Ishikawa (cell line): Measurements from ENCODE around the gene HDGFL1.

Experiments
- CREB1 ChIP-seq: IDR thresholded peaks from 2 replicates; pipeline ENCODE4 v1.6.1; 2012; ENCODE audit warnings: low read depth
- RAD21 ChIP-seq: IDR thresholded peaks from 2 replicates; pipeline ENCODE4 v1.6.1; 2012; ENCODE audit warnings: low read depth
- TAF1 ChIP-seq: IDR thresholded peaks from 2 replicates; pipeline ENCODE4 v1.6.1; 2012; ENCODE audit warnings: low read depth, mild to moderate bottlenecking
- YY1 ChIP-seq: IDR thresholded peaks from 2 replicates; pipeline ENCODE4 v1.6.1; 2012; ENCODE audit warnings: low read depth
- ZBTB7A ChIP-seq: IDR thresholded peaks from 2 replicates; pipeline ENCODE4 v1.6.1; 2012; ENCODE audit warnings: low read depth
- TF ChIP-seq, protein P1 (sequence below): IDR thresholded peaks from 2 replicates; pipeline ENCODE4 v1.6.1; 2012; ENCODE audit warnings: low read depth, mild to moderate bottlenecking

DNA sequence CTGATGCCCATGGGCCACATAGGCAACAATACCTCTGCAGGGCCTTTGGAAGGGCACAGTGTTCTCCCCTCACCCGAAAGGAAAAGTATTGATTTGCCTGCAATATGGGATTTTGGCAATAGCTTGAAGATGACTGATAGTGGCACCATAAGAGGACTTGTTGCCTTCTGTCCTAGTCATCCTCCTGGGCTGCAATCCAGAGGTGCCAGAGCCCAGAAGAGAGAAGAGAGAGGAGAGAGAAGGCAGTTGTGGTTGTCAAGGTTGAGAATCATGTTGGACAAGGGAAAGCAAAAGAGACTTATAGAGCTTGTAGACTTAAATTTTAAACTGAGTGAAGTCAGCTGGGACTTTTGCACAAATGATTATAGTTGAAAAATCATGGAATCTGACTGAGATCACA, 14.6 kb downstream of the HDGFL1 start:
- TF ChIP-seq TAF1 (no peak), RAD21 (no peak), CREB1 (no peak), ZBTB7A (no peak), YY1 (no peak)
- TF ChIP-seq, protein P1, sequence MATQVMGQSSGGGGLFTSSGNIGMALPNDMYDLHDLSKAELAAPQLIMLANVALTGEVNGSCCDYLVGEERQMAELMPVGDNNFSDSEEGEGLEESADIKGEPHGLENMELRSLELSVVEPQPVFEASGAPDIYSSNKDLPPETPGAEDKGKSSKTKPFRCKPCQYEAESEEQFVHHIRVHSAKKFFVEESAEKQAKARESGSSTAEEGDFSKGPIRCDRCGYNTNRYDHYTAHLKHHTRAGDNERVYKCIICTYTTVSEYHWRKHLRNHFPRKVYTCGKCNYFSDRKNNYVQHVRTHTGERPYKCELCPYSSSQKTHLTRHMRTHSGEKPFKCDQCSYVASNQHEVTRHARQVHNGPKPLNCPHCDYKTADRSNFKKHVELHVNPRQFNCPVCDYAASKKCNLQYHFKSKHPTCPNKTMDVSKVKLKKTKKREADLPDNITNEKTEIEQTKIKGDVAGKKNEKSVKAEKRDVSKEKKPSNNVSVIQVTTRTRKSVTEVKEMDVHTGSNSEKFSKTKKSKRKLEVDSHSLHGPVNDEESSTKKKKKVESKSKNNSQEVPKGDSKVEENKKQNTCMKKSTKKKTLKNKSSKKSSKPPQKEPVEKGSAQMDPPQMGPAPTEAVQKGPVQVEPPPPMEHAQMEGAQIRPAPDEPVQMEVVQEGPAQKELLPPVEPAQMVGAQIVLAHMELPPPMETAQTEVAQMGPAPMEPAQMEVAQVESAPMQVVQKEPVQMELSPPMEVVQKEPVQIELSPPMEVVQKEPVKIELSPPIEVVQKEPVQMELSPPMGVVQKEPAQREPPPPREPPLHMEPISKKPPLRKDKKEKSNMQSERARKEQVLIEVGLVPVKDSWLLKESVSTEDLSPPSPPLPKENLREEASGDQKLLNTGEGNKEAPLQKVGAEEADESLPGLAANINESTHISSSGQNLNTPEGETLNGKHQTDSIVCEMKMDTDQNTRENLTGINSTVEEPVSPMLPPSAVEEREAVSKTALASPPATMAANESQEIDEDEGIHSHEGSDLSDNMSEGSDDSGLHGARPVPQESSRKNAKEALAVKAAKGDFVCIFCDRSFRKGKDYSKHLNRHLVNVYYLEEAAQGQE, result no peak
